HG02763 (cell line): ENCODE data around the gene SMPD3.
A peak's percentile ranks its signal among the peaks of the same experiment; 100 is the strongest.

Source experiments
- ATAC-seq: cut with Tn5 transposase; IDR thresholded peaks from one replicate; pipeline ENCODE4 v1.9.1; 2021; ENCODE audit warnings: mild to moderate bottlenecking, moderate library complexity; ENCODE audit not compliant: unreplicated experiment

The SMPD3 gene

DNA sequence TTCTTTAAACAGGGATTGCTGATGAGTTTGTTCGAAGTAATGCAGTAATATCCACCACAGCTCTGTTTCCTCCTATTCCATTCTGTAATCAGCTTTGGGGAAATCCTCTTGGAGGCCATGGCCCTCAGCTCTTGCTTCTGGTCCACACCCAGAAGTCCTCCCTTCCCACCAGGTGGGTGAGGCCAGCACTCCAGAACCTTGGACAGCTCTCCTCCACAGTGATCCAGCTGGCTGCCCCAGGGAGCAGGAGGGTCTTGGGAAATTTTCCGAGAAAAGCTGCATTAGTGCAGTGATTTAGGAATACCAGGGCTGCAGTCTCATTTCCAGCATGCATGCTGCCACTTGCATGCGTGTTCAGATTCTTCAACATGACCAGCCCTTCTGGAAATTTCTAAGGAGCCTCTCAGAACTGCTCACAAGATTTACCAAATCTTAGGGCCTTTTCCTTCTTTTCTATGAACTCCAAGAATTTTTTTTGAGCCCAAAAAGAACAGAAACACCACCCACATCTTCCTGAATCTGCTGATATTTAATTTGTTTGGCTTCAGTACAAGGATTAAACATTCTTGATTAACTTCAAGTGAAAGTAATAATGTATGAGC lies 4.2 kb downstream of the SMPD3 start:
- ATAC-seq: no peak

DNA sequence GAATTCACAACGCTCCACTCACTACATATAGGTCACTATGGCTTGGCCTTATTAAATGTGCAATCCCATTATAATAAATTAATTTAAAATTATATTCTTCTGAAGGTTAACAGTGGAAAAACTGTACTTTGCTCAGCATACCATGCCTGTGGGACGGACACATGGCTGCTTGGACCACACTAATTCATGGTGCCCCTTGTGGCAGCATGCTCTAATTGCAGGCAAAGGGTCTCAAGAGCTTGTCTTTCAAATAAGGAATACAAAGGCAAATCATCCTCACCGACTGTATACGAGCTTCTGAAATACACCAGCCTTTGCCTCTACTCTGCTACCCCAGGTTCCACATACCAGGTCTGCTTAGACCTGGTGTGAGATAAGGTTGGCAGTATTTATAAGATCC lies 11.7 kb downstream of the SMPD3 start:
- ATAC-seq: no peak

DNA sequence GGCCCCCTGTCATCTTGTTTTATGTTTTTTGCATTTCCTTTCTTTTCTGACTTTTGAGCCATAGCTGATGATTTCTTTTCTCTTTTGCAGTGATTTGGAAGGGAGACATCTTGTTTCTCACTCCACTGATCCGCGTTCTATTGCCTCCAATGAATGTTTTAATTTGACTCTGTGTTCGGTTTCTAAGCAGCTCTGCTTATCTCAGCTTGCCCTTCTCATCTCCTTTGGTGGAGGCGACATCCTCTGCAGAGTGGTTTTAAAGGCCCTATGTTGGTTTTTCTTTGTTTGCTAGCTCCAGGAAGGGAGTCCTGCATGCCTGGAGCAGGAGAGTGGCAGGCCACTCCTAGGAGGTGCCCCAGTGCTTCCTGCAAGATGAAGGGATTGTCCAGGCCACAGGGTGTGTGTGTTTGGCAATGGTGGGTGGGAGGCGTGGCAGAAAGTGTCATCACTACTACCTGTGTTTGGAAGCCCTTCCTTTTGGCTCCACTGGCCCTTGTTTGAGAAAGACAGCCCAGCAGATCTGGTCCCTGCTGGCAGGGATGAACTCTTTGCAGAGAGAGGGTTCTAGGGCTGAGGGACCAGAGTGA lies 13.6 kb downstream of the SMPD3 start:
- ATAC-seq: no peak

DNA sequence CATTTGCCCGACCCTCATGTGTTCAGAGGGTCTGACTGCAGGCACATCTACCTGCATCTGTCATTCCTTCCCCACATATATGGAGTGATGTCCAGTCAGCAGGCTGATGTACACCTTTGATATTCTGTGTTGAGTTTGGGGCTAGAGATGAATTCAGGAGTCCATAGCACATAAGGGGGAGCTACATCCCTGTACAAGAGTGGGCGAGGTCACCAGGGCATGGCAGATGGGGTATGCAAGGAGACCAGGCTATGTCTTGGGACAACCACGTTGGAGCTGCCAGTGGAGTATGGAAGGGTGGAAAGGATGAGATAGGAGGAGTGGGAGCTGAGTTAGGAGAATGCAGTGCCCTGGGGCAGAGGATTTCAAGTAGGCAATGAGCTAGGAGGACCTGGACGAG lies 15.0 kb downstream of the SMPD3 start:
- no peak for ATAC-seq

DNA sequence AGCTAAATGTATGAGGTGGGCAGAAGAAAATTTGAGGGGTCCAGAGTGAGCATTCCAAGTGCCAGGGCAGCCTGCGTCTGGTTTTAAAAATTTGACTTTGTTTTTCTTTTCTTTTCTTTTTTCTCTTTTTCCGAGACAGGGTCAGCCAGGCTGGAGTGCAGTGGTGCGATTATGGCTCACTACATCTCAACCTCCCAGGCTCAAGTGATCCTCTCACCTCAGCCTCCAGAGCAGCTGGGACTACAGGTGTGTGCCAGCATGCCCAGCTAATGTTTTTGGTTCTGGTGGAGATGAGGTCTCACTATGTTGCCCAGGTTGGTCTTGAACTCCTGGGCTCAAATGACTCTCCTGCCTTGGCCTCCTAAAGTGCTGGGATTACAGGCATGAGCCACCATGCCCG lies 15.6 kb downstream of the SMPD3 start:
- ATAC-seq: no peak

DNA sequence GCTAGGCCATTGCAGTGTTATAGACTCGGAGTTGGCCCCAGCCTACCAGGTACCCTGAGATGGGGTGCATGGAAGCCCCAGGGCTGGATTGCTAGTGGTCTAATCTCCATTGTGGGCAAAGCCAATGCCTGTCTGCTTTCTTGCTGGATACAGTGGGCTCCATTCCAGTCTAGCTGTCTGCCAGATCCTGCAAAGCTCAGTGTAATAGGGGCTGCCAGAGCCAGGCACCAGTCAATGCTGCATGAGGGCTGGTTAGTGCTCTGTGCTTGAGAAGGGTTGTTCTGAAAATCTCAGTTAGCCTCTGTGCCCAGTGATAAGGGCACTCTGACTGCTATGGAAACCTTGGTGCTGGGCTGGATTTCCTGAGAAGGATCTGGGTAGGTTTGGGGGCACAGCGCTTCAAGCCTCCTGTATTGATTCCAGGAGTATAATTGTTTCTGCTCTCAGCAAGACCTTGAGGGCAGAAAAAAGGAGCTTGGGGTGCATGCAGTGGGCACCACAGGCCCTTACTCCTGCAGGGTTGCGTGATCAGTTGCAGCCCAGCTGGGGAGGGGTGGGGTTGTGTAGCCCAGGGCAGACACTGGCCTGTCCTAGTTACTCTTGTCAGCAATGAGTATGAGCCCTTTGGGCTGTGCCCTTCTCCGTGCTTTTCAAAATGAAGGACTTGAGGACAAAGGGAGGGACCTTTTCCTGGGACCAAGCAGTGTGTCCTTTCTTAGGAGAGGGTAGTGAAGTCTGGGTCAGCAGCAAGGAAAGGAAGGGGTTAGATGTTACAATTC lies 19.0 kb downstream of the SMPD3 start:
- no peak for ATAC-seq

DNA sequence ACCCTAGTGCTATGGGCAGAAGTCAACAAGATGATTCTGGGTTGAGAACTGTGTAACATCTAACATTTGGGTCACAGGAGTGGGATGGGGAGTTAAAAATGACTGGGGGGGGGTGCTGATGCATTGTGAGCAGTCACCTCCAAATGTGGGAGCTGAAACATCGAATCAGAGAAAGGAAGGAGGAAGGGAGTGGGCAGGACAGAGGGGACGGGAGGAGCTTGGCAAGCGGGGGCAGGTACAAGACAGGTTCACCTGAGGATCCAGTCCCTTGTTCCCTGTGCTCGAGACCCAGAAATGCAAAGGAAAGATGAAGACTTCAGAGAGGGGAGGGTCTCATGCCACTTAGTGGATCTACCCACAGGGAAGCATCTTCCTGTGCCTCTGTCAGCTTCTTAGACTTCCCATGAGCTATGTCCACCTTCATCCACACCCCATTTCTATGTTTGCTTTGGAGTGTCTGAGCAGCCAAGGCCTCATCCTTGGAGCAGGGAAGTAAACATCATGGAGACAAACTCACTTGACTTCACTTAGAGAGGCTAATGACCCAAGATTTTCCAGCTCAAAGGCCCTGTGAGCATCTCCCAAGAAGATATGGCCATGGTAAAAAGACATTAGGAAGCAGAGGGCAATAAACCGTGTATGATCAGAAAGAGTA lies 20.5 kb downstream of the SMPD3 start:
- no peak for ATAC-seq

DNA sequence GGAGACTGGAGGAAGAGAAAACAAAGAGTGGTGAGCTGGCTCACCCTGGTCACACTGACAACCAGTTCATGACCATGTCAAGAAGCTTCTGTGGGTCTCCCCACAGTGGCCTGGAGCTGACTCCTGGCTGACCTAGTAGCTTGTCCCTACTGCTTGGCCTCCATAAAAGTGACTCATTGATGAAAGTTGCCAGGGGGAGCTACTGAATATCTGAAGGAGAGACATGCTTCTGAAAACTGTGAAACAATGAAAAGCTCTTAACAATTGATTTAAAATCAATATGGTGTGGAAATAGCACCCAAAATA lies 22.0 kb downstream of the SMPD3 start:
- no peak for ATAC-seq

DNA sequence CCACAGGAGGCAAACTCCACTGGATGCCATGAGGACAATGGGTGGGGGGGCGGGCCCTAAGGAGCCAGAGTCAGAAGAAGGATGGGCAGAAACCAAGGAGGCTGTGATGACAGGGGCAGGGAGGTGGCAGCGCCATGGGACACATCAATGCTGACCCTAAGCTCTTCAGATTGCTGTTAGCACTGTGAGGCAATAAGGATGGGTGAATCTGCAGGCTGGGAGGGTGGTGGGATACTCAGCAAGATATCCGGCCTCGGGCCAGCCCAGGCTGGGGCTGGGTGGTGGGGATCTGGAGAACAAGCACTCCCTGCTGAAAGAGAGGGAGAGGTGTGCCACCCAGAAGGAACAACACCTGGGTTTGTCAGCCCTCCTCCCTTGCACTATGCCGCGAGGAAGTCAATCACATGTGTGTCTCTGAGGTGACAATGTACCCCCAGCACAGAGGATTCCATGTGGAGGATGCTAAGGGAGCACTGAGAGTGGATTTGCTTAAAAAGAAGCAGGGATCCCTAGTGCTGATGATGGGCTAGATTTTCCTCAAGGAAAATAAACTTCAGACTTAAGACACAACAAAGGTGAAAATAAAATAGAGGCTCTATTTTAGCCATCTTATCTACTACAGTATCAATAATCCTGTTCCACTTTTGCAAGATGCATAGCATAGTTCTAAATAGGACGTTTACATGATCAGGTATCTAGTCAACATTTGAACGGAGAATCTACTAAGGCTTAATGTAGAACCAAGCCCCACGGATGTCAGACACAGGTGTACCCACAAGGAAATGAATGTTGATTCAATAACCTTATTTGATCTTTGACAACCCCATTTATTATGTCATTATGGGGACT lies 22.6 kb downstream of the SMPD3 start:
- no peak for ATAC-seq

DNA sequence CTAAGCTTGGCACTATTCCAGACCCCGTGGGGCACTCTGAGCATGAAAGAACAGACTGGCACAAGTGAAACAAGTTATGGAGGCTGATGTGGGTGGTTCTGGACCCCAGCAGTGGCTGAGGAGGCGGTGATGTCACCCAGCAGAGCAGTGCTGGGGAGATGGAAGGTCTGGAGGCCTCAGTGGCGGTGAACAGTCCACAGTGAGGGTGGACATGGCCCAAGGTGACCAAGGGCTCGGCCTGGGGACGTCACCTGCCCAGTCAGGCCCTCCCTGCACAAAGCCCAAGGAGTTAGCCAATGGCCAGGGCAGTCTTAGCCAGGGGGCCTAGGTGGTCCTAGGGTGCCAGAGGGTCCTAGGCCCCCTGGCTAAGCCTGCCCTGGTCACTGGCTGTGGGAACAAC lies 24.5 kb downstream of the SMPD3 start:
- ATAC-seq: no peak

DNA sequence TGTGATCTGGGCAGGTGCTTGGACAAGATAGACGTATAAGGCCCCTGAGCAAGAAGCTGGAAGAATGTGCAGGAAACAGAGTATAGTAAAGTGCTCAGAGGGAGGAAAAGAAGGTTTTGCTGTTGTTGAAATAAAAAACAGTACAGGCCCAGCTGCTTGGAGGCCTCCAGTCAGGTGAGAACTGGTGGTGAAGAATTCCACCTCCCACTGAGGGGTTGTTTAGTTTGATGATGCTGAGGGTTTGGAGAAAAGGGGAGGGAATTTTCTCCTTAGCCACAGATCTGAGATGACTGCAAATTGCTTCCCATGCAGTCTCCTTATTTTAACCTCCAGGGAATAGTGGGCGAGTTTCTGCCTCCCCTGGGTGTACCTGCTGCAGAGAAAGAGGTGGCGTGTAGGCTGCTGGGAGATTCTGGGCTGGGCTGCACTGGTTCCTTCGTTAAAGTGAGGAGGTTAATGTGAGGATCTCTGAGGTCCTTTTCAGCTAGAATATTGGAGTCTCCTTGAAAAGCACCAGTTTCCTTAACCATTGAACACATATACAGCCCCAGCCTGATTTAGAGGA lies 25.8 kb downstream of the SMPD3 start:
- ATAC-seq: no peak

DNA sequence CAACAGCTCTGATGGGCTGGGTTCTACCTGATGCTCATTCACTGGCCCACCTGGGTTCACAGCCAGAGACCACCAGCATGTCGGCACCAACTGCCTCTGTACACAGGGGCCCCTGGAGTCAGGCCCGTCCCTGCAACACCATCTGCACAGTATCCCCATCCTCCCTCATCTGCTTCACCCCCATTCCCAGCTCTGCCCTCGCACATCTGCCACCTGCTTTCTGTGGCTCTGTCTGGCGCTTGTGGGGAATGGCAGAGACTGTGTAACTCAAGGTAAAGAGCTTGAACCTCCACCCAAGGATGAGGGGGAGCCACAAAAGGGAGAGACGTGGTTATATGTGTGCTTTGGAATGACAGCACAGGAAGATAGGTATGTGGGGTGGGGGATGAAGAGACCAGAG lies 27.2 kb downstream of the SMPD3 start:
- ATAC-seq: no peak

DNA sequence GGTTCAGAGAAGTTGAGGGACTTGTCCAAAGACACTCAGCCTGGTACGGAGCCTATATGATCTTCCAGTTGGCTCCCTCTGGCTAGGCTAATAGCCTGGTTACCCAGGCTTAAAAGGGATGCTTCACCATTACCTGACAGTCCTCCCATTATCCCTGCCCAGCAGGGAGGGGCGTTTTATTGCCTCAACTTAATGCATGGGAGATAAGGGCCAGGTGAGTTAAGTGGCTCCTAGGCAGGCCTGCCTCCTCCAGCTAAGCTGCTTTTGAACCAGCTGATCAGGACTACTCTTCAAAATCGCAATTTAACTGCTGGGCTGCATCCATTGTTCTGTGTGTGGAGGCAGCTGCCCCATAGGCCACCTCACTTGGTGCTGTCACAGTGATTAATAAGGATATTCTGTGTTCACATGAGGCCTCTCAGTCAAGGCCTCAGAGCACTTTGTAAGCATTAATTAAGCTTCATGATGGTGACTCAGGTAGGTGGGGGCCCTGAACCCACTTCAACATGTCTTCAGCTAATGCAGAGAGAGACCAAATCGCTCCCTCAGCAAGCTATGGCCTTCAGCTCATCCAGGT lies 27.9 kb downstream of the SMPD3 start:
- ATAC-seq: no peak

DNA sequence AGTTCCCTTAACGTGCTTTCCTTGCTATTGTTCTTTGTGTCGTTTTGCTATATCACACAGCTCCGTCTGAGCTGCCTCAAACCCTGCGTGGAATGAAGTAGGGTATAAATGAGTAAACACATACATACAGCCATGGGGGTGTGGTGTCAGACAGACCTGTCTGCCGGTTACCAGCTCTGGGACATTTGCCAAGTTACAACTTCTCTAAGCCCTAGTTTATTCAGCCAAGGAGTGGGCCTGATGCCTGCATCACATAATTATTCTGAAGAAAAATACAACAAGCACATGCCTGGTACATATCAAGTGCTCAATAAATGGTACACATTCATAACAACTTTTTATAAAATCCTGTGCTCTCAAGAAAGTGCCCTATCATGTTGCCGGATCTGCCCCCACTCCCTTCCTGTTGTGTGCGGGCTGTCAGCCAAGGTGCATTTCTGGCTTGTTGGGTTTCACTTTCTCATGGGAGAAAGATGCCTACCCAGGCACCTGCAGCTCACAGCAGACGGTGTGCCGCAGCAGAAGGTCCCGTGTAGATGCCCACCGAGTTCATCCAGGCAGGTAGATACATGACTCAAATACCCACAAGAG lies 30.5 kb downstream of the SMPD3 start:
- peak; percentile 59 for ATAC-seq

DNA sequence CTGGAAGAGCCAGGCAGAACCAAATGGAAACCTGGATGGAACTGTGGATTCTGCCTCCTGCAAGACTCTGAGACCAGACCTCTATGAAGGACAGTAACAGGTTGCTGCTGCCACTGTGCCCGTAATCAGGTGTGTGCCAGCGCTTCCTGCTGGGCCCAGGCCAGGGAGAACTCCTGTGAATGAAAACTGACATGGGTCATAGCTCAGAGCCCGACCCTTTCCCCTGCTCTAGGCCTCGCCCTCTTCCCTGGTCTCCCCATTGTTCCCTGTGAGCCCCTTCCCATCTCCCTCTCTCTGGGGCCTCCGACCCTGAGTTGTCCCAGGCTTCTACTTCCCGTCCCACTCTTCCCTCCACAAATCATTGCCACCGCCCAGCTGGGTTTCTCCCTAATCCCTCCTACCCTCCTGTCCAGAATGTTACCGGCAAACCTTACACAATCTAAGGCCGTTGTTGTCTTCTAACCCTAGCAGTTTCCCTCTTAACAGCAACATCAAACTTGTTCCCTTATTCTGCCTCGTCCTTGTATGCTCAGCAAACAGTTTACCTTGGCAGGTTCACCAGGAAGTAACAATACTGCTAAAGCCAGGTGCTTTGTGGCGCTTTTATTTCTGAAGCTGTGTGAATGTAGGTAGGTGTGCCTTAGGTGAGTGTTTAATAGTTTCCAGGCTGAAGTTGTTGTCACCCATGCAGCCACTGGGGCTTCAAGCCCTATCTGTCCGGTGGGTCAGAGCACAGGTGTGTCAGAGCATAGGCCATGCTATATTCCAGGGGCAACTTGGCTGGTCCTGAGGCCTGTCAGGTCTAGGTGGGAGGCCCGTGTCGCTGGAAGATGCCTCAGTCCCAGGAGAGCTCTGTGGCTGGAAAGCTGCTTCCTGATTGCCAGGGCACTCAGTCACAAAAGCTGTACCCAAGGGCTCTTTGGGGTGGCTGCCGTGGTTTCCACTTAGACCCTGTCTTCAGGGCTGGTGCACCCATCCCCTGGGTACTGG lies 32.0 kb downstream of the SMPD3 start:
- ATAC-seq: no peak

DNA sequence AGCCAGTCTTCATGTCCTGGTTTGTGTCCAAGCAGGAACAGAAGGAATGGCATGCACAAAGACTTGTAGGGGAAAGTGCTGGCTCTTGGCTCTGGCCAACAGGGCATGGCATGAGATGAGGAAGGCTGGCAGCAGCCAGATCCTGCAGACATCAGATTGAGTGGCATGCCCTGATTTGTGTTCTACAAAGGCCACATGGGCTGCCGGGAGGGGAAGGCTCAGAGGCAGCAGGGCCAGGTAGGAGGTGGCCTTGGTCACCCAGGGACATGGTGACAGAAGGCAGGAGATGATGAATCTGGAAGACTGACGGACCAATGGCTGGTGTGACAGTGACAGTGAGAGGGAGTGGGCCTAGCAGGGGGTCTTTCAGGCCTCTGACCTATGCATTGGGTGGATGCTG lies 33.7 kb downstream of the SMPD3 start:
- ATAC-seq: no peak

DNA sequence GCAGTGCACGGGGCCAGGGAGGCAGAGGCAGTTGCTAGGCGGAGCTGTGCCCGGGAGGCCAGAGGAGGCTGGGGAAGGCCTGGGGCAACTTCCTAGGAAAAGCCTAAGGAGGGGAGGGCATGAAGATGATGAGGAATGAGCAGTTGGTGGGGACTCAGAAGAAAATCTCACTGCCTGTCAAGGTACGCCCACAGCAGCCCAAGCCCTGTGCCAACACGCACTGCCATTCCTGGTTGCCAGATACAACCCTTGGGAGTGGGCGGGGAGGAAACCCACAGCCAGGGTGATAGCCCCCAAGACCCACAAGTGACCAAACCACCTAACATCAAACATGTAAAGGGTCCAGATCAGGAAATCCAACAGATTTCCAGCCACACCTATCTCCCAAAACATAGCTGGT lies 36.2 kb downstream of the SMPD3 start:
- no peak for ATAC-seq

DNA sequence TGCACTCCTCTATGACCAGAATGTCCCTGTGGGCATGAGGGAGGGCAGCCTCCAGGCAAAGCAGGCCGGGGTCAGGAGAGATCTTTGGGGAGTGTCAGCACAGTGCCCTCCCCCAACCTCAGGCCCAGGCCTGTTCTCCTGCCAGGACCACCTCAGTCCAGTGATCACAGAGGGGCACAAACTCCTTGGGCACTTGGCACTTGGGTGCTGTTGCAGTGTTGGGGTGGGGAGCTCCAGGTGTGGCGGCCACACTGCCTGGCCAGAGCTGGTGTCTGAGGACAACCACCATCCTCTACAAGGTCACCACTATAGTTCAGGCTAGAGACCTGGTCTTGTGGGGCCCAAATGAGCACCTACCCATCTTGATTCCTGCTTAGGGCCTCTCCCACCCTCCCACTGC lies 37.2 kb downstream of the SMPD3 start:
- ATAC-seq: no peak

DNA sequence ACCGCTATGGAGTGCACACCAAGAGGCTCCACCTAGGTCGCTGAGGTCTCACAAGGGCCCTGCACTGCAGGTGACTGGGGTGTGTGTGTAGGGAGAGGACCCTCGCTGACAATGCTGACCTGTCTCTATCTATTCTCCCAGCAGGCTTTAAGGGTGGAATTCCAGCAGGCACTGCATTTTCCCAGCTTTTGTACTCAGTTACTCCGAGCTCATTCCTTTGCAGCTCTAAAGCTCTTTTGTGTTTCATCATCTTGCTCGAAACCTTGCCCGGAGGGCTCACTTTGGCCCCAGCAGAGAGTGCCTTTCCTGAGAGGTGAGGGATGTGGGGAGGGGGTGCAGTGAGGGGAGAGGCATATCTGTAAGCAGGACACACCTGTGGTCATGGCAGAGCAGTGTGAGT lies 39.3 kb downstream of the SMPD3 start:
- no peak for ATAC-seq
